Upper lobe of right lung (tissue), 1 donor: ENCODE results near the gene RPS27. TPM values are rescaled to one million over a fixed set of nuclear protein-coding genes. Genes with fewer than 3 reads are reported as not detected.

Source experiments
- ATAC-seq: fragments of 200-7000 bp; cut with Tn5 transposase; one replicate; pipeline ENCODE4 v1.9.1; 2020; ENCODE audit warnings: mild to moderate bottlenecking, moderate library complexity
- DNase-seq: peaks from one replicate; pipeline ENCODE4 v3.0.0-alpha.2; 2020
- H3K27ac ChIP-seq: fragments of 200-600 bp; one replicate; pipeline ENCODE4 v1.8.0; 2022
- H3K27me3 ChIP-seq: fragments of 200-600 bp; one replicate; pipeline ENCODE4 v1.8.0; 2022; ENCODE audit warnings: mild to moderate bottlenecking
- H3K36me3 ChIP-seq: fragments of 200-600 bp; one replicate; pipeline ENCODE4 v1.8.0; 2022
- H3K4me1 ChIP-seq: fragments of 200-600 bp; one replicate; pipeline ENCODE4 v1.8.0; 2022
- H3K4me3 ChIP-seq: fragments of 200-600 bp; one replicate; pipeline ENCODE4 v1.8.0; 2022; ENCODE audit warnings: mild to moderate bottlenecking
- H3K9me3 ChIP-seq: fragments of 200-600 bp; one replicate; pipeline ENCODE4 v1.8.0; 2022
- CTCF ChIP-seq: fragments of 200-600 bp; IDR thresholded peaks from one replicate; pipeline ENCODE4 v1.8.0; 2022; ENCODE audit warnings: antibody characterized with exemption
- intact Hi-C: fragments of 100-400 bp; cut with DNase I; formaldehyde crosslinking; loops from one replicate; pipeline ENCODE4 v1.11.0; 2022
- total RNA-seq: library from RNA; stranded (reverse); fragmentation: NEBNext Ultra II Directional; extraction: Animal tissue kit (Norgen Biotek cat#: 25700); gene quantifications from one replicate; pipeline ENCODE4 v1.2.1, GENCODE V29; 2021
- donor health status: DM: no; HTN: yes; CAD: no; lungs with severe emphysema.

RPS27 gene
- total RNA-seq, 1 donor from 2014 or later = 1,693 TPM

GRCh38 chr1:153945131-153945794 is 45.3 kb upstream of the RPS27 start:
- intact Hi-C loops = no loop called here

GRCh38 chr1:153945795-153946621 is 44.6 kb upstream of the RPS27 start:
- no peak for TF ChIP-seq CTCF
- H3K36me3 ChIP-seq = peaks cover 58% of the 10 kb centered on the region

More at GRCh38 chr1:153945131-153945794, 45.3 kb upstream of the RPS27 start:
- Histone ChIP-seq H3K9me3 (no peaks in the 10 kb centered on the region), H3K4me3 (peak overlapping the region; percentile 78), H3K36me3 (peaks cover 58% of the 10 kb centered on the region), H3K4me1 (peaks cover 23% of the 10 kb centered on the region), H3K27me3 (no peaks in the 10 kb centered on the region), H3K27ac (peak overlapping the region; percentile 95)
- ATAC-seq (peak; percentile 65), DNase-seq (peak; percentile 85)
- TF ChIP-seq CTCF = no peak

GRCh38 chr1:153946622-153947241 is 43.8 kb upstream of the RPS27 start, which contains the start of gene DENND4B:
TSS of gene DENND4B (minus strand) at chr1:153946718. CDS start at chr1:153944374, 2,344 bp downstream.
- intact Hi-C loops = no loop called here
- Histone ChIP-seq H3K4me1 (peaks cover 23% of the 10 kb centered on the region), H3K4me3 (peak within 1 kb of the TSS; percentile 78), H3K27ac (peak within 1 kb of the TSS; percentile 95), H3K9me3 (no peaks in the 10 kb centered on the region), H3K27me3 (no peaks in the 10 kb centered on the region), H3K36me3 (peaks cover 62% of the 10 kb centered on the region)
- peak; percentile 94 for TF ChIP-seq CTCF
- ATAC-seq = peak; percentile 88
- DNase-seq = peak; percentile 94

More at GRCh38 chr1:153945795-153946621, 44.6 kb upstream of the RPS27 start:
- DNase-seq = peak; percentile 97
- Histone ChIP-seq H3K4me3 (peak overlapping the region; percentile 78), H3K27ac (peak overlapping the region; percentile 95), H3K9me3 (no peaks in the 10 kb centered on the region), H3K27me3 (no peaks in the 10 kb centered on the region), H3K4me1 (peaks cover 23% of the 10 kb centered on the region)
- intact Hi-C loops = no loop called here
- peak; percentile 86 for ATAC-seq

- no peaks in the 10 kb centered on the region for H3K27me3 ChIP-seq
- DNase-seq (no peak), ATAC-seq (no peak)
- intact Hi-C loops = no loop called here
- H3K36me3 ChIP-seq = peaks cover 75% of the 10 kb centered on the region
- H3K9me3 ChIP-seq = no peaks in the 10 kb centered on the region
- H3K4me3 ChIP-seq = no peak overlapping the region
- H3K27ac ChIP-seq = no peak overlapping the region
- no peak for TF ChIP-seq CTCF
- H3K4me1 ChIP-seq = peaks cover 17% of the 10 kb centered on the region
Observed at GRCh38 chr1:153951183-153951582, 39.4 kb upstream of the RPS27 start.

GRCh38 chr1:153951801-153952200 is 38.8 kb upstream of the RPS27 start:
- DNase-seq = no peak
- intact Hi-C loops = no loop called here
- Histone ChIP-seq H3K4me3 (no peak overlapping the region), H3K27me3 (no peaks in the 10 kb centered on the region), H3K9me3 (no peaks in the 10 kb centered on the region), H3K4me1 (peaks cover 21% of the 10 kb centered on the region), H3K36me3 (peaks cover 75% of the 10 kb centered on the region), H3K27ac (no peak overlapping the region)
- no peak for TF ChIP-seq CTCF
- no peak for ATAC-seq
